BLaER1 (cell line): ENCODE data around the gene CEP104.
"Not testable (repeated sequence)": the region's sequence is repeated elsewhere in the genome, so short reads cannot be mapped to it uniquely, and the experiment has no call there.

Experiments used
- H3K27ac ChIP-seq: shearing (Covaris generic); formaldehyde crosslinking; 2 replicates; pipeline ENCODE4 v1.8.1; 2022
- H3K27me3 ChIP-seq: shearing (Covaris generic); formaldehyde crosslinking; 2 replicates; pipeline ENCODE4 v1.8.1; 2022
- H3K36me3 ChIP-seq: shearing (Covaris generic); formaldehyde crosslinking; 2 replicates; pipeline ENCODE4 v1.8.1; 2022
- H3K4me1 ChIP-seq: shearing (Covaris generic); formaldehyde crosslinking; 2 replicates; pipeline ENCODE4 v1.8.1; 2022
- H3K4me2 ChIP-seq: shearing (Covaris generic); formaldehyde crosslinking; 2 replicates; pipeline ENCODE4 v1.8.1; 2022
- H3K4me3 ChIP-seq: shearing (Covaris generic); formaldehyde crosslinking; 2 replicates; pipeline ENCODE4 v1.8.1; 2022
- H3K9ac ChIP-seq: shearing (Covaris generic); formaldehyde crosslinking; 2 replicates; pipeline ENCODE4 v1.8.1; 2022
- H3K9me3 ChIP-seq: shearing (Covaris generic); formaldehyde crosslinking; 2 replicates; pipeline ENCODE4 v1.8.1; 2022
- H4K20me1 ChIP-seq: shearing (Covaris generic); formaldehyde crosslinking; 2 replicates; pipeline ENCODE4 v1.8.1; 2022
- Cebpa-rat ChIP-seq: shearing (Covaris generic); IDR thresholded peaks from 2 replicates; pipeline ENCODE4 v1.8.1; 2022

Gene CEP104

GRCh38 chr1:3807769-3808168, 49.2 kb downstream of the CEP104 start:
- Histone ChIP-seq H3K9me3 (peaks cover 25% of the 10 kb centered on the region), H3K27ac (no peak overlapping the region), H3K27me3 (no peaks in the 10 kb centered on the region), H4K20me1 (no peaks in the 10 kb centered on the region), H3K4me2 (no peak overlapping the region), H3K4me3 (no peak overlapping the region), H3K4me1 (no peaks in the 10 kb centered on the region), H3K36me3 (no peaks in the 10 kb centered on the region), H3K9ac (no peak overlapping the region)
- no peak for TF ChIP-seq Cebpa-rat

- H3K4me2 ChIP-seq: no peak overlapping the region
- no peaks in the 10 kb centered on the region for H4K20me1 ChIP-seq
- H3K4me3 ChIP-seq: no peak overlapping the region
- no peak overlapping the region for H3K27ac ChIP-seq
- no peaks in the 10 kb centered on the region for H3K27me3 ChIP-seq
- no peak for TF ChIP-seq Cebpa-rat
- H3K9ac ChIP-seq: no peak overlapping the region
- peaks cover 25% of the 10 kb centered on the region for H3K9me3 ChIP-seq
- H3K4me1 ChIP-seq: no peaks in the 10 kb centered on the region
- no peaks in the 10 kb centered on the region for H3K36me3 ChIP-seq
Measured at GRCh38 chr1:3805038-3805437, 52.0 kb downstream of the CEP104 start.

GRCh38 chr1:3804627-3804944, 52.4 kb downstream of the CEP104 start:
- not testable (repeated sequence) for H3K4me2 ChIP-seq, H3K9ac ChIP-seq, H3K4me1 ChIP-seq, H4K20me1 ChIP-seq, H3K36me3 ChIP-seq, H3K4me3 ChIP-seq, H3K27me3 ChIP-seq, H3K27ac ChIP-seq
- H3K9me3 ChIP-seq: peaks cover 25% of the 10 kb centered on the region

GRCh38 chr1:3803905-3804626, 52.9 kb downstream of the CEP104 start:
- Histone ChIP-seq H3K9me3 (peaks cover 25% of the 10 kb centered on the region), H4K20me1 (no peaks in the 10 kb centered on the region), H3K4me2 (no peak overlapping the region), H3K36me3 (no peaks in the 10 kb centered on the region), H3K9ac (no peak overlapping the region), H3K27me3 (no peaks in the 10 kb centered on the region), H3K27ac (no peak overlapping the region), H3K4me3 (no peak overlapping the region), H3K4me1 (no peaks in the 10 kb centered on the region)
- no peak for TF ChIP-seq Cebpa-rat

- not testable (repeated sequence) for H3K36me3 ChIP-seq, H3K4me1 ChIP-seq, H3K27ac ChIP-seq, H3K4me3 ChIP-seq, H3K9me3 ChIP-seq, H3K27me3 ChIP-seq, H4K20me1 ChIP-seq, H3K9ac ChIP-seq
- H3K4me2 ChIP-seq: peak overlapping the region; percentile 16; the same call in 1 of the 2 replicates
Measured at GRCh38 chr1:3800795-3801194, 56.2 kb downstream of the CEP104 start.

- H3K4me2 ChIP-seq: no peak overlapping the region
- H3K27ac ChIP-seq: no peak overlapping the region
- no peaks in the 10 kb centered on the region for H3K27me3 ChIP-seq
- no peak for TF ChIP-seq Cebpa-rat
- H4K20me1 ChIP-seq: peaks cover 11% of the 10 kb centered on the region
- no peak overlapping the region for H3K4me3 ChIP-seq
- no peaks in the 10 kb centered on the region for H3K9me3 ChIP-seq
- H3K36me3 ChIP-seq: no peaks in the 10 kb centered on the region
- no peak overlapping the region for H3K9ac ChIP-seq
- peaks cover 12% of the 10 kb centered on the region for H3K4me1 ChIP-seq
Measured at GRCh38 chr1:3799976-3800685, 56.9 kb downstream of the CEP104 start.

- H3K27ac ChIP-seq: peak within 1 kb of the TSS; percentile 82
Measured at GRCh38 chr1:3796215-3797061, 60.6 kb downstream of the CEP104 start, which contains the start of gene LRRC47. TSS of gene LRRC47 (minus strand) at chr1:3796498. CDS start at chr1:3796476, 22 bp downstream.

GRCh38 chr1:3795453-3796214, 61.4 kb downstream of the CEP104 start:
- no peaks in the 10 kb centered on the region for H3K27me3 ChIP-seq
- H3K4me3 ChIP-seq: peak overlapping the region; percentile 99
- peak overlapping the region; percentile 82 for H3K27ac ChIP-seq
- H3K36me3 ChIP-seq: peaks cover 39% of the 10 kb centered on the region
- H3K9me3 ChIP-seq: no peaks in the 10 kb centered on the region
- peaks cover 40% of the 10 kb centered on the region for H3K4me1 ChIP-seq
- H3K9ac ChIP-seq: peak overlapping the region; percentile 92
- TF ChIP-seq Cebpa-rat: no peak
- H4K20me1 ChIP-seq: peaks cover 56% of the 10 kb centered on the region
- H3K4me2 ChIP-seq: peak overlapping the region; percentile 88

More at GRCh38 chr1:3796215-3797061, 60.6 kb downstream of the CEP104 start, which contains the start of gene LRRC47:
- peaks cover 32% of the 10 kb centered on the region for H3K36me3 ChIP-seq
- peaks cover 32% of the 10 kb centered on the region for H3K4me1 ChIP-seq
- peak within 1 kb of the TSS; percentile 99 for H3K4me3 ChIP-seq
- peak within 1 kb of the TSS; percentile 92 for H3K9ac ChIP-seq
- TF ChIP-seq Cebpa-rat: no peak
- peak within 1 kb of the TSS; percentile 88 for H3K4me2 ChIP-seq
- no peaks in the 10 kb centered on the region for H3K27me3 ChIP-seq
- H4K20me1 ChIP-seq: peaks cover 48% of the 10 kb centered on the region
- H3K9me3 ChIP-seq: no peaks in the 10 kb centered on the region

- Histone ChIP-seq H3K4me3 (no peak overlapping the region), H3K27ac (no peak overlapping the region), H3K9ac (no peak overlapping the region), H3K9me3 (no peaks in the 10 kb centered on the region), H3K4me1 (peaks cover 78% of the 10 kb centered on the region), H3K4me2 (peak overlapping the region; percentile 90), H3K27me3 (no peaks in the 10 kb centered on the region), H3K36me3 (peaks cover 68% of the 10 kb centered on the region), H4K20me1 (peaks cover 100% of the 10 kb centered on the region)
- no peak for TF ChIP-seq Cebpa-rat
Measured at GRCh38 chr1:3790952-3791351, 66.1 kb downstream of the CEP104 start.
